Brain microvascular endothelial cell (primary cell): ENCODE data around the gene NHSL2.

ENCODE experiments used
- DNase-seq: peaks from one replicate; pipeline ENCODE4 v3.0.0-alpha.2; 2020
- H3K27ac ChIP-seq: fragments of 250-450 bp; sonication (Bioruptor Pico); 2 replicates; pipeline ENCODE4 v1.5.1; 2020; ENCODE audit warnings: mild to moderate bottlenecking, moderate library complexity
- H3K27me3 ChIP-seq: fragments of 250-450 bp; sonication (Bioruptor Pico); replicated peaks from 2 replicates; pipeline ENCODE4 v1.5.1; 2020; ENCODE audit warnings: mild to moderate bottlenecking
- H3K36me3 ChIP-seq: fragments of 250-450 bp; sonication (Bioruptor Pico); replicated peaks from 2 replicates; pipeline ENCODE4 v1.5.1; 2020; ENCODE audit warnings: mild to moderate bottlenecking
- H3K4me3 ChIP-seq: 2 replicates; pipeline ENCODE4 v1.5.1; 2011; ENCODE audit warnings: low read depth, mild to moderate bottlenecking, control low read depth, low read length, moderate library complexity
- CTCF ChIP-seq: IDR thresholded peaks from 2 replicates; pipeline ENCODE4 v1.5.1; 2011; ENCODE audit warnings: low read depth, mild to moderate bottlenecking, moderate library complexity, low read length, control low read depth, inconsistent platforms; ENCODE audit errors: missing control alignments
- in situ Hi-C: cut with HindIII; loops from 2 replicates; pipeline ENCODE4 v1.10.0; 2017; ENCODE audit warnings: low sequenced_read_pairs, low pct_ligation_motif_present

The NHSL2 gene

DNA sequence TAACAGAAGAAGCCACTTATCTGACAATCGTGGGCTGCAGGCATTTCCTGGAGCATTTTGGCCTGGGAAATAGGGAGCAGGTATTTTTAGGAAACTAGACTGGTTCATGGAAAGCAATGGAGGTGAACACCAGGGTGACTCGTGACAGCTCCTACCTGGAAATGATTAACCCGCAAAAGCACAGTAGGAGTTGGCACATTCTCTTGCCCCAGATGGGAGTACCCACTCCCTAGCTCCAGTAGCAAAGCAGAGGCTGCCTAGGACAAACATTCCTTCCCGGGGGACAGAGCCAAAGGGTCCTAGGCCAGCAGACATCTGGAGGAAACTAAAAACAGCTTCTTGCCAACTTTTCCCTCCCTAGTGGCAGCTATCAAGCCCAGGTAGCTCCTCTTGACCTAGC is 192.1 kb downstream of the NHSL2 start:
- in situ Hi-C loops: no loop called here
- TF ChIP-seq CTCF: no peak
- no peaks in the 10 kb centered on the region for H3K36me3 ChIP-seq
- DNase-seq: no peak
- H3K27me3 ChIP-seq: no peaks in the 10 kb centered on the region
- H3K27ac ChIP-seq: no peak overlapping the region
- no peak overlapping the region for H3K4me3 ChIP-seq

- Histone ChIP-seq H3K36me3 (no peaks in the 10 kb centered on the region), H3K4me3 (no peak overlapping the region), H3K27ac (no peak overlapping the region), H3K27me3 (no peaks in the 10 kb centered on the region)
- TF ChIP-seq CTCF: no peak
- DNase-seq: no peak
- in situ Hi-C loops: no loop called here
Measured at GRCh38 chrX:72105436-72105835, 194.8 kb downstream of the NHSL2 start.

- Histone ChIP-seq H3K27ac (no peak overlapping the region), H3K4me3 (no peak overlapping the region), H3K27me3 (peaks cover 2% of the 10 kb centered on the region), H3K36me3 (no peaks in the 10 kb centered on the region)
- peak; percentile 11 for TF ChIP-seq CTCF
- no peak for DNase-seq
- in situ Hi-C loops: no loop called here
Measured at GRCh38 chrX:72107320-72107719, 196.7 kb downstream of the NHSL2 start.

DNA sequence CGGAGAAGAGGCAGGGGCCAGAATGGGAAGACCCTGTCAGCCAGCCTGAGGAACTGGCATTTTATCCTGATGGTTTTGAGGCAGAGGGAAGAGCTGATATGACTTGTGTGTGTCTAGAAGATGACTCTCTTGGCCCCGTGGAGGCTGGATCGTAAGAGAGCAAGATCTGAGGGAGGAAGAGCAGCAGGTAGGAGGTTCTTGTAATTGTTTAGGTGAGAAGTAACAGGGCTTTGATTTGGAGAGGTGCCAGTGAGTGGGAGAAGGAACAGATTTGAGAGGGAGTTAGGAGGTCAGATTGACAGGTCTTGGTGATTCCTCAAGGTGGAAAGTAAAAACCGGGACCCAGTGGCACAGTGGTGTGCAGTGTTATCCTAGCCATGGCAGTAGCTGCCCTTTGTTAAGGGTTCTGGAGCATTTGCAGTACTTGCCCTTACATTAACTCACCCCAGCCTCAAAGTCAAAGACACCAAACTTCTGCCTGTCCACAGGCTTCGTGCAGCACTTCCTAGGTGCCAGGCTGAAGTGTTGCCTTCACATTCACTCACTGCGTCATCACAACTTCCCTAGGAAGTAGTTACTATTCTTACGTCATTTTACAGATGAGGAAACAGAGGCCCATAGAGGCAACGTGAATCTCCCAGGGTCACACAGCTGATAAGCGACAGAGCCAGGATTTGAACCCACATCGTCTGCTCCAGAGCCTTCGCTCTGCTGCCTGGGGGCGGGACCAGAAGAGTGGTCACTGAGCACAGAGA is 197.4 kb downstream of the NHSL2 start:
- no peak for TF ChIP-seq CTCF
- Histone ChIP-seq H3K36me3 (no peaks in the 10 kb centered on the region), H3K27me3 (peaks cover 2% of the 10 kb centered on the region), H3K4me3 (no peak overlapping the region), H3K27ac (no peak overlapping the region)
- in situ Hi-C loops: no loop called here
- no peak for DNase-seq

GRCh38 chrX:72108666-72109065 is 198.0 kb downstream of the NHSL2 start:
- H3K4me3 ChIP-seq: no peak overlapping the region
- peaks cover 2% of the 10 kb centered on the region for H3K27me3 ChIP-seq
- in situ Hi-C loops: no loop called here
- no peak for TF ChIP-seq CTCF
- H3K27ac ChIP-seq: no peak overlapping the region
- DNase-seq: no peak
- no peaks in the 10 kb centered on the region for H3K36me3 ChIP-seq
